NCI-H446 treated with DMSO at 0.1 percent for 48 hours (cell line): ENCODE data around the gene OSTC.

Source experiments
- DNase-seq: peaks from one replicate; lab custom pipeline; 2025; lab: John Stamatoyannopoulos, UW

The OSTC gene

DNA sequence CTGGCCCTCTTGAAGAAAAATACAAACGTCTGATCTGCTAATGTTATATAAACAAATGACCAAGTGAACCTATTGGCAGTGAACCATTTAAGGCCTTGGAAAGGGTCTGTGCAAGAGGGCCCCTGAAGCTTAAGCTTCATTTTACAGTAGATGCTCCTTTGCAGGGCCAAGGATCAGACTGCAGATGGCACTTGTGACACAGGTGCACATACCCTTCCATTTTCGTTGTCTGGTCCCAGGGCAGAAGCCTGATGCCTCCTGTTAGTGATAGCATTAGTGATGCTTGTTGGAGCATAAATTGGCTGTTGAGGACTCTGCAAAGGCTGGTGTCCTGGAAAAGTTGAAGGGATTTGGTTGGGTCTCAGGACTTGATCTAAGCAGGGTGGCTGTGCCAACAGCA lies 65.9 kb downstream of the OSTC start:
- no peak for DNase-seq

DNA sequence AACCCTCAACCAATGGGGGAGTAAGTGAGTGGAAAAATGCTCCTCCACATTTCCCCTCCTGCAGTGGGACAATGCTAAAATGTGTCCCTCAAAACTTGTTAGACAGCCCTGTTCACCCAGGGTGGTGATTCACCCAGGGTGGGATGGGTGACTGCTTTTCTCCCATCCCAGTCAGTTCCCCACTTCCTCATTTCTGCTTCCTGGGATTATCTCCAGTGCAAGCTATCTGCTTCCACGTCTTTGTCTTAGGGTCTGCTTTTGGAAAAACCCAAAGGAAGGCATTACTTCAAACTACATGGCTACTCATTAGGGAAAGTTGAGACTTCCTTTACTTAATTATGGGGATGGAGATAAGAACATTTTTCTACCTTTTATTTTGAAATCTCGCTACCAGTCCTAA lies 67.0 kb downstream of the OSTC start:
- DNase-seq: no peak
